ENCODE data around the gene ADSS1.

DNA sequence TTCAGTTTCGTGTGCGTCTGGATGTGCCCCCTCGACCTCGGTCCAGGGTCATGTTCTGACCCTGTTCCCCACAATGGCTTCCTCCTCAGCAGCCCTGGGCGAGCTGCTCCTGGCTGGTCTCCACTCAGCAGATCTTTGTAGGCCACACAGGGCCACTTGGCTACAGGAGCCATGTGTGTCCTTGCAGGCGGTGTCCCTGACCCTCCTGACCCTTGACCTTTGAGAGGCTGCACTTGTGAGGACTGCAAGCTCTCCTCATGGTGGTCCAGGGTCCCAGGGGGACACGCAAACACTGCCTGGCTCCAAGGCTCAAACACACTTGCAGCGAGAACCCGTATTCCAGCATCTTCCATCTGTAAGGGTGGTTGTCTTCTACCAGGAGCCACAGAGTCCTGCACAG lies 21.4 kb downstream of the ADSS1 start:
- no peak for TF ChIP-seq POLR2AphosphoS5 (IDR thresholded peaks at IDR 0.05)
- TF ChIP-seq, protein P1, sequence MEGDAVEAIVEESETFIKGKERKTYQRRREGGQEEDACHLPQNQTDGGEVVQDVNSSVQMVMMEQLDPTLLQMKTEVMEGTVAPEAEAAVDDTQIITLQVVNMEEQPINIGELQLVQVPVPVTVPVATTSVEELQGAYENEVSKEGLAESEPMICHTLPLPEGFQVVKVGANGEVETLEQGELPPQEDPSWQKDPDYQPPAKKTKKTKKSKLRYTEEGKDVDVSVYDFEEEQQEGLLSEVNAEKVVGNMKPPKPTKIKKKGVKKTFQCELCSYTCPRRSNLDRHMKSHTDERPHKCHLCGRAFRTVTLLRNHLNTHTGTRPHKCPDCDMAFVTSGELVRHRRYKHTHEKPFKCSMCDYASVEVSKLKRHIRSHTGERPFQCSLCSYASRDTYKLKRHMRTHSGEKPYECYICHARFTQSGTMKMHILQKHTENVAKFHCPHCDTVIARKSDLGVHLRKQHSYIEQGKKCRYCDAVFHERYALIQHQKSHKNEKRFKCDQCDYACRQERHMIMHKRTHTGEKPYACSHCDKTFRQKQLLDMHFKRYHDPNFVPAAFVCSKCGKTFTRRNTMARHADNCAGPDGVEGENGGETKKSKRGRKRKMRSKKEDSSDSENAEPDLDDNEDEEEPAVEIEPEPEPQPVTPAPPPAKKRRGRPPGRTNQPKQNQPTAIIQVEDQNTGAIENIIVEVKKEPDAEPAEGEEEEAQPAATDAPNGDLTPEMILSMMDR (IDR thresholded peaks at IDR 0.05) = no peak
- TF ChIP-seq POLR2A (IDR thresholded peaks at IDR 0.05) = no peak
